GM18873 (cell line): ENCODE measurements around the gene SVIP.

Experiments
- ATAC-seq: cut with Tn5 transposase; IDR thresholded peaks from one replicate; pipeline ENCODE4 v1.9.1; 2021; ENCODE audit warnings: mild to moderate bottlenecking, moderate library complexity, moderate number of reproducible peaks; ENCODE audit not compliant: unreplicated experiment, low FRiP score

SVIP gene, protein sequence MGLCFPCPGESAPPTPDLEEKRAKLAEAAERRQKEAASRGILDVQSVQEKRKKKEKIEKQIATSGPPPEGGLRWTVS

DNA sequence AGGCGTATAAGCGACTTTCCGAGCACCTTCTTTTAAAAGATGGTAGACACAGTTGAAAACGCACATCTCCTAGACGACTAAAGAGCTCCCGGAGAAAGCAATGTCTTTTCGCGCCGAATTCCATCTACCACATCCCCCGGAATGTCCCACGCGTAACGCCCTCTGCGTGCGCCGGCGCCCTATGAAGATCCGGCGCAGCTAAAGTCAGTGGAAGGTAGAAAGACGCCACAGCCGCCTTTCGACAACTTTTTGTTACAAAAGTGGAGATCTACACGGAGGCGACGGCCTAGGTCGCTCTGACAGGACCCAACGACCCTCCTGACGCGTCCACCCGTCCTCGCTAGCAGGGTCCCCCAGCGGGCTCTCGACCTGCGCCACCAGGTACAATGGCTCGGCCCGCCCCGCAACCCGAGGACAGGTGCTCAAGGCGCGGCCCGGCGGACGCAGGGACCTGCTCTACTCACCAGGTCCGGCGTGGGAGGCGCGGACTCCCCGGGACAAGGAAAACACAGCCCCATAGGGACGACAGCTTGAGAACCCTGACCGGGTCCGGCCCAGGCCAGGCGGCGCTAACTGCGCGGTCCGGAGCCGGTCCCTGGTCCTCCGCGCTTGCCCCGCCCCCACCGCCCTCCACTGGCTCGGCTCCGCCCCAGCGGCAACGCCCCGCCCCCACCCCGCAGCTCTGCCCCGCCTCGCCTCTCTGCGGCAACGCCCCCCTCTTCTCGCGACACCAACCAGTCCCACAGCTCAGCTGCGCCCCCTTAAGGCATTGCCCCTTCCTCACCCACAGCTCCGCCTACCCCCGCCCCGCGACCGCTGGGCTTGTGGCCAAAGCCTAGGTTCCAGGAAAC, at the start of gene SVIP:
Gene SVIP, minus strand, starts transcription at position 571 of the 851 bp plus-strand sequence. Its CDS starts 53 bp downstream, at position 518.
- ATAC-seq: peak; percentile 91

- no peak for ATAC-seq
Observed at GRCh38 chr11:22878604-22879003, 49.0 kb upstream of the SVIP start.

GRCh38 chr11:22878039-22878438, 48.4 kb upstream of the SVIP start:
- ATAC-seq: no peak

- peak; percentile 96 for ATAC-seq
Observed at GRCh38 chr11:22875869-22876473, 46.4 kb upstream of the SVIP start.

GRCh38 chr11:22869325-22869724, 39.7 kb upstream of the SVIP start:
- ATAC-seq: peak; percentile 74

DNA sequence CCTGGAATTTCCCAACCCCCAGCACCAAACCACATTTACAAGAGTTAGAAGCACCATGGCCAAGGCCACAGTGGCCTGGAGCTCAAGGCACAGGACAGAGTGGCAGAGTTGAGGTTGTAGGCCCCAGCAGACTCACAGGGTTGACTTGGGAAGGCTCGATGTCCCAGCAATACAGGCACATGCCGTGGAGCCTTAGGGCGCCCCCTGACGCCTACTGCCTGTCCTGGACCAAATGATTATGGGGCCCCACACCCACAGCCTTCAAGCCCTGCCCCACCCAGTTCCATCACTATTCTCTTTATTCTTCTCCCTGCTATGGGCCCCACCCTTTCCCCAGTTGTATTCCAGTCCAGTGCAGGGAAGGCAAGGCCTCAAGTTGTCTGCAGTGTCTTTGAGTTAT, 30.6 kb upstream of the SVIP start, which contains the start of gene CCDC179:
Gene CCDC179, minus strand, starts transcription at position 234 of the 400 bp plus-strand sequence. Its CDS starts 53 bp downstream, at position 181.
- ATAC-seq: no peak

DNA sequence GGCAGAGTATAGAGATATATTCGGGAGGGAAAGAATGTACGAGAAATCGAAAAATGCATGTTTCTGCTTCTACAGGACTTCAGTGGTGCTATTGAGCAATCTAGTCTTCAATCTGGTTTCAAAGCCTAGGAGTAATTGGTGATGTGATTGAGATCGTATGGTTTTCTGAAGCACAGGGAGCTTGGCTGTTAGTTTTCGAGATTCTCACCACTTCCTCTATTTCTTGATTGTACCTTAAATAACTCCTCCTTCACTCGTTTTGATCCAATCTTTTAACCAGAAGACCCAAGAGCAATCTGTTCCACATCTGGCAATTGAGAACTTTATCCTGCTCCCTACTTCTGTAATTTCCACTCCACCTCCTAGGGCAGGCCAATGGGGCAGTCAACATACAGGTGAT, 30.2 kb upstream of the SVIP start:
- no peak for ATAC-seq

GRCh38 chr11:22851477-22851876, 21.9 kb upstream of the SVIP start:
- no peak for ATAC-seq

DNA sequence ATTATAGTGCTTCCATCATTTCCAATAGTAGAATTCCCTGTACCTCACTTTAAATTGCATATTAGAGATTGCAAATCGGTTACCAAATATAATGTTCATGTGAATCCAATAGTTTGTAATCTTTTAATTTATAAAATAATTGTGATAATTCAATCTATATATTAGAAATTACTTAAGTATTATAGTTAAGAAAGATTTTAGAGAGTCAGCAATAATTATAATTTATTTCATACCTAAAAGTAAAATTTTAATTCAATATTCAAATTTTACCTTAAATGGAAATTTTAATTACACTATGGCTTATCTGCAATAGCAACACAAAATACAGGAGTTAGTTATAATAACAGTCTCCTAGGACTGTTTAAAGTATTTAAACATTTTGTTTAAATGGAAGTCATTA, 17.1 kb upstream of the SVIP start:
- ATAC-seq: no peak

DNA sequence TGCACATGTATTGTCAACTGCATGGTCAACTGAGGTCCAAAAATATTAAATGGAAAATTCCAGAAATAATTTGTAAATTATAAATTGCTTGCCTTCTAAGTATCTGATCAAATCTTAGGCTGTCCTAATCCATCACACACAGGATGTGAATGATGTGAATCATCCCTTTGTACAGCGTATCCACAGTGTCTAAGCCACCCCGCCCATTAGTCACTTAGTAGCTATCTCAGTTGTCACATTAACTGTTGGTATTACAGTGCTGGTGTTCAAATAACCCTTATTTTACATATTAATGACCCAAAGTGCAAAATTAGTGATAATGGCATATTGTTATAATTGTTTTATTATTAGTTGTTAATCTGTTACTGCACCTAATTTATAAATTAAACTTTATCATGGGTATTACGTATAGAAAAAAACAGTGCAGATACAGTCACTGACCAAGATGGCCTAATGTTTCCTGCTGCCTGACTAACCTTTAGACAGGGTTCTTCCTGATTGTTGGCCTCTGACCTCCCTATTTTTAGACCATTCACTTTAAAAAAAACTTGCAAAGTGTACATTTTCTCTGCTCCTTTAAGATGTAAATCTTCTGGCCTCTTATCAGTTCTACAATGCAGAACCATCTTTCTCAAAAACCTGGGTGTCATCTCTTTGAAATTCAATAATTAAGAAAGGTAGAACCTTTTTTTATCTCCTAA, 2.9 kb upstream of the SVIP start:
- no peak for ATAC-seq

- ATAC-seq: no peak
Observed at GRCh38 chr11:22830082-22830414, 447 bp upstream of the SVIP start.

- no peak for ATAC-seq
Observed at GRCh38 chr11:22828373-22828772, 1.2 kb downstream of the SVIP start.

- ATAC-seq: no peak
Observed at GRCh38 chr11:22822203-22822602, 7.4 kb downstream of the SVIP start.

DNA sequence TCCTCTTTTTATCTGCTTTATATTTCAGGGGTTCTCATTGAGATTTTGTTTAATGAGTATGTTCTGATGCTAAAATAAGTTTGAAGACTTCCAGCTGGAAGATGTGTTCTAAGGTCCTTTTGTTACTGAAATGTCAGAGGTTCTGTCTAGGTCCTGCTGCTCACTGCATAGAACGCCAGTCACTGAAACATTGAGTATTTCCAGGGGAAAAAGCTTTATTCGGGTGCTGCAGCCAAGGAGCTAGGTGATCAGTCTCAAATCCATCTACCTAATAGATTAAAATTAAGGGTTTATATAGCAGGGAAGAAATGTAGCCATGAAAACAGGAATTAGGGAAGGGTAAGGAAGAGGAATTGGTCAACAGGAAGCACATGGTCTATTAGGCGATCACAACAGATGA, 19.7 kb downstream of the SVIP start:
- no peak for ATAC-seq

DNA sequence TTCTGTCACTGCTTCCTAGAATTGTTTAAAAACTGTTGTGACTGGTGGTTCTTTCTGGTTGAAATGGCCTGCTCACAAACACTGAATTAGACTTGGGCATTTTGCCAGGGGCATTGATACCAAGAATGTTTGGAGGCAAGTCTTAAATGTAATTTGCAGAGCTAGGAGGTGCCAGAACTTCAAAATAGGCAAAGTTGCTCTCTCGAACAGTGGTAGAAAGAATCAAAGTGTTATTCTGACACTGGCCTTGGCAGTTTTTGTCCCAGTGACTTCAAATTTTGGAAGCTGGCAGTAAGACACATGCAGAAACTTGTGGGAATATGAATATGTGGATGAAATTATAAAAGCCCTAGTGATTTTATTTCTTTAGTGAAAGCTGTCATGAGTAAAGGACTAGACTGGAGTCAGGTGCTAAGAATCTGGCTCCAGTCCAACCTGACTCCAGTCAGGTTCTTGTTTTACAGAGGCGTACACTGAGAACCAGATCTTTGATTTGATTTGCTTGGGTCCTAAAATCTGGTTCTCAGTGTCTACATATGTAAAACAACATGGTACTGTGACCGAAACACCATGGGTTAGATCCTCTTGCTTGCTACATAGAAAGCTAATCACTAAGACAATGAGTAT, 20.9 kb downstream of the SVIP start:
- peak; percentile 4 for ATAC-seq

DNA sequence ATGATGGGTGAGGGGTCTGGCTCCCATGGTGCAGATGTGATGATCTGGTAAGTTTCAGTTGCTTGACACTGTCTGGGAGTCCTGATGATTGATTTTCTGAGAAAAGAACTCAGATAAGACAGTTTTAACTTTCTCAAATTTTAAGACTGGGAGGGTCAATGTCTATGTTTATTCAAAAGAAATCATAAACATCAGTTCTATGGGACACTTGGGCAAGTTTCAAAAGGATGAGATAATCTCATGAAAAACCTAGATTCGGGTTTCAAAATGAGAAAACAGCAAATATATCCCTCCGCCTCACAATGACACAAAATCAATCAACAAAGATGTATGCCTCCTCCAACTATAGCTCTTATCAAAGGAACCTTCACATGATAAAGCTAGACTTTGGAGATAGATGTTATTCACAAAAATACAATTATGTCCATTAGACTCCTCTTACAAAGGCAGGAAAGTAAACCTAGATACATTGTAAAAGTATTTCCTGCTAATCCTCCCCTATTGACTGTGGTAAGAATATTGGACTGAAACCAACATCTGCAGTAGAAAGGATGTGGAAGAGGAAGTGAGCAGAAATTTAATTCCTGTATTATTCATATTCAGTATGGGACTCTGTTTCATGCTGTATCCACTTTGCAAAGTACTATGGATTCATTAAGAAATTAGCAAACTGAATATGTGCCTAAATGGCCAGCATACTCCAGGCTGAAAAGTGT, 21.6 kb downstream of the SVIP start:
- ATAC-seq: peak; percentile 95

DNA sequence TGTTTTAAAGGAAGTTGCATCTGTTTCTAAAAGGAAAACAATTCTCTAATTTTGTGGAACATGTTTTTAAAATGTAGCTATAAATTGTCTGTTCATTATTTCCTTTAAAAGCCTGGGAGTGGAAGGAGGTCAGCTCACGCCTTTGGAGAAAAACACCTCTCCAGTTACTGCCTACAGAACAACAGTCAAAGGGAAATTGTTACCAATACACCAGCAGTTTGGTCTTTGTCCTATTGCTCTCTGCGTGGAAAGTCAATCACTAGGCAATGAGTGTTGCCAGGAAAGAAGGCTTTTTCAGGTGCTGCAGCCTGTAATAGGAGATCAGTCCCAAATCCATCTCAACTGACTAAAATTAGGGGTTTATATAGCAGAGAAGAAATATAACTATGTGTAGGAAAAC, 22.2 kb downstream of the SVIP start:
- ATAC-seq: no peak

GRCh38 chr11:22802861-22803260, 26.7 kb downstream of the SVIP start:
- ATAC-seq: no peak

DNA sequence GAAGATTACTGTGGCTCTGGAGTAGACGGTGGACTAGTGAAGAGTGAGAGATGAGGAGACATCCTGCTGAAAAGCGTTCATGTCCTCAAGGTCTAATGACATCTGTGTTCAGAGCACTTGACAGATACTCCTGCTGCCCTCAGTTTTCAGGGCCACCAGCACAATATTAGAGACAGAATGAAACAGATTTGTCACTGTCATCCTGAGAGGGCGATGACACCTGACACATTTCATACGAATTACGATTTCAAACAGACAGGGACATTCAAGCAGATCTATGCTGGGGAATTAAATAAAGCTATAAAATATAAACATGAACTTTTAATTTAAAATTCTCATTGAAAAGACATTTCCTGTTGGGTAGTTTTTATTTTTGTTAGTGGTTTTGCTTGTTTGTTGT, 29.1 kb downstream of the SVIP start:
- no peak for ATAC-seq

GRCh38 chr11:22798901-22799300, 30.7 kb downstream of the SVIP start:
- ATAC-seq: no peak
